Measurements from ENCODE around the gene CD1B. TPM values are rescaled to one million over a fixed set of nuclear protein-coding genes. Genes with fewer than 3 reads are reported as not detected.
"Not testable (repeated sequence)": the region's sequence is repeated elsewhere in the genome, so short reads cannot be mapped to it uniquely, and the experiment has no call there.

CD1B gene
- total RNA-seq (2014; rRNA removed; shearing (Covaris generic); ENCODE audit: low replicate concordance): not detected in 2 replicates

DNA sequence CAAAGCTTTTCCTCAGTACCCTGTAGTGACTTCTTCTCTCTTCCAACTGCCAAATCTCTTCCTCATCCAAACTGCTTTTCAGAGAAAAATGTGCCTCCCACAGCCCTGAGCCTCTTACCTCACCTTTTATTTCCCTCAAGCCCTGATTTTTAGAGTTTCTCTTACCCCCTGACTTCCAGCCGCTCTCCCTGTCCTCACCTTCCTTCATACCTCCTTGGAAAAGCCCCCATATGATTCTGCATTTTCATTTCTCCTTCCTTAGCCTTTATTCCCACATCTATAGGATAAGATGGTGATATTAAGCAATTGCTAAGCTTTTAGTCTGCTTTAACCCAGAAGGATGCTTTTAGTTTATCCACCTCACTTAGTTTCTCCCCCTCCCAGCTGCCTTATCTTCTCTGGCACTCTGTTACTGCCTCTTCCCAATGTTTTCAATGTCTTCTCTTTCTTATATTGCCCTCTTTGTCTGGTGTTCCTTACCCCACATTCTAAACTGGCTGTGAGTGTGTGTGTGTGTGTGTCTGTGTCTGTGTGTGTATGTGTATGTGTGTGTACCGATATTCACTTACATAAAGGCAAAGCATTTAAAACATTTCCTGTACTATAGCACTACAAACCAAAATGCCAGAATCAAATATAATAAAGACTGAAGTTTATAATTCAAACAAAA lies at the start of gene CD1B:
TSS of gene CD1B (minus strand) at position 51 of the 670 bp plus-strand sequence. CDS start 108 bp downstream, outside the sequence.
- no peaks in the 10 kb centered on the region for H3K9me3 ChIP-seq (ENCODE audit: low read length)
- H4K20me1 ChIP-seq (ENCODE audit: insufficient read depth, low read depth, low read length): no peaks in the 10 kb centered on the region
- no peak within 1 kb of the TSS for H3K4me2 ChIP-seq (ENCODE audit: low read depth, low read length, poor library complexity, severe bottlenecking)
- no peaks in the 10 kb centered on the region for H3K36me3 ChIP-seq (ENCODE audit: insufficient read depth, low read length)
- no peak within 1 kb of the TSS for H2AFZ ChIP-seq (ENCODE audit: low read length)
- no peaks in the 10 kb centered on the region for H3K27me3 ChIP-seq (ENCODE audit: low read length)
- H3K4me3 ChIP-seq (ENCODE audit: low read length): no peak within 1 kb of the TSS
- H3K27ac ChIP-seq (ENCODE audit: low read length): no peak within 1 kb of the TSS
- DNase-seq: no peak
- H3K9ac ChIP-seq (ENCODE audit: low read length): no peak within 1 kb of the TSS
- H3K4me1 ChIP-seq (ENCODE audit: low read length): peaks cover 5% of the 10 kb centered on the region
- no peaks in the 10 kb centered on the region for H3K9me2 ChIP-seq (replicated peaks; ENCODE audit: insufficient read depth, low read length)
- no peaks in the 10 kb centered on the region for H3K79me2 ChIP-seq (ENCODE audit: low read length)

DNA sequence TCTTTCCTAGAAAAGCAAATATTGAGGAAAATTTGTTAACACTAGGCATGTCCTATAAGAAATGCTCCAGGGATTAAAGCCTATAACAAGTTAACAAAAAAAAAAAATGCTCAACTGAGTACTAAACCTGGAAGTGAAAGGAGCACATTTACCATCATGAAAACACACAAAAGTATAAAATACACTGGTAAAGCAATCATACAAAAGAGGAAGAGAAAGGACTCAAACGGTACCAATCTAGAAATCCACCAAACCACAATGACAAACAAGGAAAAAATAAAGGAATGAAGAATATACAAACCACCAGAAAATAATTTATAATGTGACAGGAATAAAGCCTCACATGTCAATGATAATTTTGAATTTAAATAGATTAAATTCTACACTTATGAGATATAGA lies 43.5 kb upstream of the CD1B start:
- Histone ChIP-seq H3K9me2 (replicated peaks; ENCODE audit: insufficient read depth, low read length) (no peaks in the 10 kb centered on the region), H3K36me3 (ENCODE audit: insufficient read depth, low read length) (no peaks in the 10 kb centered on the region), H3K4me2 (ENCODE audit: low read depth, low read length, poor library complexity, severe bottlenecking) (no peak overlapping the region), H3K27ac (ENCODE audit: low read length) (no peak overlapping the region), H3K9ac (ENCODE audit: low read length) (no peak overlapping the region), H3K79me2 (ENCODE audit: low read length) (no peaks in the 10 kb centered on the region), H3K27me3 (ENCODE audit: low read length) (no peaks in the 10 kb centered on the region), H3K4me3 (ENCODE audit: low read length) (no peak overlapping the region), H4K20me1 (ENCODE audit: insufficient read depth, low read depth, low read length) (no peaks in the 10 kb centered on the region), H3K9me3 (ENCODE audit: low read length) (peaks cover 5% of the 10 kb centered on the region; the same call in 1 of the 2 replicates), H2AFZ (ENCODE audit: low read length) (no peak overlapping the region), H3K4me1 (ENCODE audit: low read length) (no peaks in the 10 kb centered on the region)
- DNase-seq: no peak

DNA sequence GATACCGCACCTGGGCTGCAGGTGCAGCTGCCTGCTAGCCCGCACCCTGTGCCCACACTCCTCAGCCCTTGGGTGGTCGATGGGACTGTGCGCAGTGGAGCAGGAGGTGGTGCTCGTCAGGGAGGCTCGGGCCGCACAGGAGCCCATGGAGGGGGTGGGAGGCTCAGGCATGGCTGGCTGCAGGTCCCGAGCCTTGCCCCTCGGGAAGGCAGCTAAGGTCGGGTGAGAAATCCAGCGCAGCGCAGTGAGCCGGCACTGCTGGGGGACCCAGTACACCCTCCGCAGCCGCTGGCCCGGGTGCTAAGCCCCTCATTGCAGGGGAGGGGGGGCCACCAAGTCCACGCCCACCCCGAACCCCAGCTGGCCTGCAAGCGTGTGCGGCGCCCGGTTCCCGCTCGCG lies 42.8 kb upstream of the CD1B start:
- not testable (repeated sequence) for H4K20me1 ChIP-seq (ENCODE audit: insufficient read depth, low read depth, low read length); H3K4me2 ChIP-seq (ENCODE audit: low read depth, low read length, poor library complexity, severe bottlenecking); DNase-seq; H3K9me2 ChIP-seq (replicated peaks; ENCODE audit: insufficient read depth, low read length); H3K27ac ChIP-seq (ENCODE audit: low read length); H3K9ac ChIP-seq (ENCODE audit: low read length); H3K9me3 ChIP-seq (ENCODE audit: low read length); H3K27me3 ChIP-seq (ENCODE audit: low read length); H3K36me3 ChIP-seq (ENCODE audit: insufficient read depth, low read length); H3K4me3 ChIP-seq (ENCODE audit: low read length); H3K79me2 ChIP-seq (ENCODE audit: low read length); H2AFZ ChIP-seq (ENCODE audit: low read length); H3K4me1 ChIP-seq (ENCODE audit: low read length)

DNA sequence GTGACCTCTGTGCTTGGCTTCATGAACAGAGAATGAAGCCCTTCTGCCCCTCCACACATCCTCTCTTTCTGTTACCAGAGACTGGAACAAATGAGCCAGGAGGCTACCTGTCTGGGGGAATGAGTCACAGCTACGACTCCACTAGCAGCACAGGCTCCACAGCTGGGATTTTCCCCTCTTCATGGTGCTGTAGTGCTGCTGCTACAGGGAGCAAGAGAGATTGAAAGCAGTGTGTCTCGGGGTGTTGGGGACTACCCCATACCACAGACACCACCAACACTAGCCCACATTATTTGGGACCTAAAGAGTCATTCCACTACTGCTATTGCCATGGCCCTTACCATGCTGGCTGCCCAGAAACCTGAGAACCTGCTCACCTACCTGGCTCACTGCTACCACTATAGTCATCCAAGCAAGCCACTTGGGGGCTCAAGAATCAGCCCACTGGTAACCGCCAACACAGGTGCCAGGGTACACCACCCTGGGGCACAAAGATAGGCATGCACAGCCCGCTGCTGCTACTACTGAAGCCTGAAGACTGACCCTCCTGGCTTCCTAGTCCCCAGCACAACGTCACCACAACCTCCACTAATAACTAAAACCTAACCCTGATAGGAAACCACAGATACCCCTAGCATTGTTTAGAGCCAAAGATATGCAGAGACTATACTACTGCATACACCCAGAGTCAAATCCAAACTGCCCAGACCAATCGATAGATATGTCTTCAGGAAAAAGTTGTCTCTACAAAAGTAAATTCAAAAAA lies 40.0 kb upstream of the CD1B start:
- Histone ChIP-seq H3K9me2 (replicated peaks; ENCODE audit: insufficient read depth, low read length) (no peaks in the 10 kb centered on the region), H3K27me3 (ENCODE audit: low read length) (no peaks in the 10 kb centered on the region), H3K4me3 (ENCODE audit: low read length) (no peak overlapping the region), H3K27ac (ENCODE audit: low read length) (no peak overlapping the region), H2AFZ (ENCODE audit: low read length) (no peak overlapping the region), H3K4me1 (ENCODE audit: low read length) (no peaks in the 10 kb centered on the region), H3K36me3 (ENCODE audit: insufficient read depth, low read length) (no peaks in the 10 kb centered on the region), H4K20me1 (ENCODE audit: insufficient read depth, low read depth, low read length) (no peaks in the 10 kb centered on the region), H3K79me2 (ENCODE audit: low read length) (no peaks in the 10 kb centered on the region), H3K4me2 (ENCODE audit: low read depth, low read length, poor library complexity, severe bottlenecking) (no peak overlapping the region), H3K9me3 (ENCODE audit: low read length) (peaks cover 5% of the 10 kb centered on the region; the same call in 1 of the 2 replicates), H3K9ac (ENCODE audit: low read length) (no peak overlapping the region)
- DNase-seq: no peak

DNA sequence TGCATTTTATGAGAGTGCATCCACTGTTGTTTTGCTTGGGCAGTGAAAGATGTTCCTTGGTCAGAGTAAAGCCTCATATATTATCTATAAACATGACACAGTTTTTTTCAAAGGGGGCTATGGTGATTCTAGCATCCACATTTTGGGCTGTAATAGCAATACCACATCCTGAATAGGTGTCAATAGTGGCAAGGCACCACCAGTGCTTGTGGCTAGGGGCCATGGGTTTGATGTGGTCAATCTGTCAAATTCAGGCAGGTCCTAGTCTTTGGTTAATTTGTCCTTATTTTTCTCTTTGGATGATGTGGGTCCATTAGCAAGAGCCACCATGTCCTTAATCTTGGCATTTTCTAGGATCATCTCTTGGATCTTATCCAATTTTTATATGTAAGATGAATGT lies 35.5 kb upstream of the CD1B start:
- Histone ChIP-seq H3K4me1 (ENCODE audit: low read length) (no peaks in the 10 kb centered on the region), H3K27me3 (ENCODE audit: low read length) (no peaks in the 10 kb centered on the region), H2AFZ (ENCODE audit: low read length) (no peak overlapping the region), H4K20me1 (ENCODE audit: insufficient read depth, low read depth, low read length) (no peaks in the 10 kb centered on the region), H3K9ac (ENCODE audit: low read length) (no peak overlapping the region), H3K27ac (ENCODE audit: low read length) (no peak overlapping the region), H3K4me2 (ENCODE audit: low read depth, low read length, poor library complexity, severe bottlenecking) (no peak overlapping the region), H3K9me3 (ENCODE audit: low read length) (no peaks in the 10 kb centered on the region; the same call in 1 of the 2 replicates), H3K9me2 (replicated peaks; ENCODE audit: insufficient read depth, low read length) (no peaks in the 10 kb centered on the region), H3K4me3 (ENCODE audit: low read length) (no peak overlapping the region), H3K79me2 (ENCODE audit: low read length) (no peaks in the 10 kb centered on the region), H3K36me3 (ENCODE audit: insufficient read depth, low read length) (no peaks in the 10 kb centered on the region)
- no peak for DNase-seq

DNA sequence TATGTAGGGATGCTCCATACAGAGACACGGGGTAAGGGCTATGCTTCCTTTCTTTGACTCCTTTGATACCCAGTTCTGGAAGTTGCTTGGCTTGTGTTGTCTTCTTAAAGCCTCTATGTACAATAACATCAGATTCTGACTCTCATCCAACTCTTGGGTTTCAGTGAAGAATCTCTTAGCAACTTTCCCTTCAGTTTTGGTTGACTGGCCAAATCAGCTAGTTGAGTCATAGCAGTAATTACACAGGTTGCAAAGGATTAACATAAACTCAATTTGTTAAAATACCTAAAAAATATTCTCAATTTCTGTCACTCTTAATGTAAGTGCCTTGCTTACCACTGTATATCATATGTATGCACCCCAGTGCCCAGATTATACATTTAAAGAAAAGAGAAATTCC lies 31.6 kb upstream of the CD1B start:
- Histone ChIP-seq H3K9ac (ENCODE audit: low read length) (no peak overlapping the region), H3K4me1 (ENCODE audit: low read length) (no peaks in the 10 kb centered on the region), H3K9me2 (replicated peaks; ENCODE audit: insufficient read depth, low read length) (no peaks in the 10 kb centered on the region), H3K79me2 (ENCODE audit: low read length) (no peaks in the 10 kb centered on the region), H3K27me3 (ENCODE audit: low read length) (no peaks in the 10 kb centered on the region), H3K4me2 (ENCODE audit: low read depth, low read length, poor library complexity, severe bottlenecking) (no peak overlapping the region), H4K20me1 (ENCODE audit: insufficient read depth, low read depth, low read length) (no peaks in the 10 kb centered on the region), H3K4me3 (ENCODE audit: low read length) (no peak overlapping the region), H3K27ac (ENCODE audit: low read length) (no peak overlapping the region), H3K36me3 (ENCODE audit: insufficient read depth, low read length) (no peaks in the 10 kb centered on the region), H3K9me3 (ENCODE audit: low read length) (no peaks in the 10 kb centered on the region), H2AFZ (ENCODE audit: low read length) (no peak overlapping the region)
- no peak for DNase-seq

DNA sequence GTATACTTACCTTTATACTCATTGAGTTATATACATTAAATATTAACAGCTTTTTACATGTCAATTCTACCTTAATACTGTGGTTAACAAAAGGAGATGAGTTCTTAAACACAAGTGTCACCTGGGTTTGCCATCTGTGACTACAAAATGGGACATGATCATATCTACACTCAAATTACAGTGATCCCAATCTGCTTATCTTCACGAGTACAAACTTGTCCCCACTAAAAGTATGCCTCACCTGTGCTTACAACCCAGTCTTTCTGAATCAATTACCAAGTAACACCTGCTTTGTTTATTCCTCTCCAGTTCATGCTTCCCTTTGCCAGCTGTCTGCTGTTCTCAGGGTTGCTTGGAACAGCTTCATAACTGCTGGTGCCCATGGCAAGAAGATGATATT lies 31.2 kb upstream of the CD1B start:
- Histone ChIP-seq H4K20me1 (ENCODE audit: insufficient read depth, low read depth, low read length) (no peaks in the 10 kb centered on the region), H3K4me1 (ENCODE audit: low read length) (no peaks in the 10 kb centered on the region), H3K27ac (ENCODE audit: low read length) (no peak overlapping the region), H3K9me3 (ENCODE audit: low read length) (no peaks in the 10 kb centered on the region), H3K4me2 (ENCODE audit: low read depth, low read length, poor library complexity, severe bottlenecking) (no peak overlapping the region), H3K36me3 (ENCODE audit: insufficient read depth, low read length) (no peaks in the 10 kb centered on the region), H2AFZ (ENCODE audit: low read length) (no peak overlapping the region), H3K4me3 (ENCODE audit: low read length) (no peak overlapping the region), H3K9me2 (replicated peaks; ENCODE audit: insufficient read depth, low read length) (no peaks in the 10 kb centered on the region), H3K79me2 (ENCODE audit: low read length) (no peaks in the 10 kb centered on the region), H3K9ac (ENCODE audit: low read length) (no peak overlapping the region), H3K27me3 (ENCODE audit: low read length) (no peaks in the 10 kb centered on the region)
- no peak for DNase-seq

DNA sequence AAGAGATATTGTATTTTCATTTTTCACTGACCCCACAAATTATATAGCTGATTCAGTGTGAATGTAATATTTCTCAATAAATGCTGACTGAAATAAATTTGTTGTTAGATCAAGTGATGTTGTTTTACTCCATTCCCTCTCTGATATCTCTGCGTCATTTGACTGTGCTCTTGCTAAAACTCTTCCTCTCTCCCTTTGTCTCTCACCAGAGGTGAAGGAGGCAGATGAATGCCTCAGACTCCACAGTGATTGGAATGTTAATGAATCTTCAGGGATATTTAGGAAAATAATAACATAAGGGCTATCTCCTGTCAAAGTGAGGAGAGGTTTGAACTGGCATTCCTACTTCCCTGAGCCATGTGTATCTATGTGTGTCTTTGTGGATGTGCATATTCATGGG lies 26.1 kb upstream of the CD1B start:
- no peak for DNase-seq
- Histone ChIP-seq H4K20me1 (ENCODE audit: insufficient read depth, low read depth, low read length) (no peaks in the 10 kb centered on the region), H2AFZ (ENCODE audit: low read length) (no peak overlapping the region), H3K9me3 (ENCODE audit: low read length) (no peaks in the 10 kb centered on the region), H3K27ac (ENCODE audit: low read length) (no peak overlapping the region), H3K36me3 (ENCODE audit: insufficient read depth, low read length) (no peaks in the 10 kb centered on the region), H3K9ac (ENCODE audit: low read length) (no peak overlapping the region), H3K27me3 (ENCODE audit: low read length) (no peaks in the 10 kb centered on the region), H3K4me2 (ENCODE audit: low read depth, low read length, poor library complexity, severe bottlenecking) (no peak overlapping the region), H3K9me2 (replicated peaks; ENCODE audit: insufficient read depth, low read length) (no peaks in the 10 kb centered on the region), H3K4me3 (ENCODE audit: low read length) (no peak overlapping the region), H3K4me1 (ENCODE audit: low read length) (no peaks in the 10 kb centered on the region), H3K79me2 (ENCODE audit: low read length) (no peaks in the 10 kb centered on the region)

All from Karpas-422 (cell line).